ENCODE measurements around the gene TMEM9B. TPM values are rescaled to one million over a fixed set of nuclear protein-coding genes. Genes with fewer than 3 reads are reported as not detected.

TMEM9B gene
- total and polyA plus RNA-seq, 2 donors (not counting 1 experiment from before 2014, with no cell fraction given) = 15.0 to 30.4 TPM

DNA sequence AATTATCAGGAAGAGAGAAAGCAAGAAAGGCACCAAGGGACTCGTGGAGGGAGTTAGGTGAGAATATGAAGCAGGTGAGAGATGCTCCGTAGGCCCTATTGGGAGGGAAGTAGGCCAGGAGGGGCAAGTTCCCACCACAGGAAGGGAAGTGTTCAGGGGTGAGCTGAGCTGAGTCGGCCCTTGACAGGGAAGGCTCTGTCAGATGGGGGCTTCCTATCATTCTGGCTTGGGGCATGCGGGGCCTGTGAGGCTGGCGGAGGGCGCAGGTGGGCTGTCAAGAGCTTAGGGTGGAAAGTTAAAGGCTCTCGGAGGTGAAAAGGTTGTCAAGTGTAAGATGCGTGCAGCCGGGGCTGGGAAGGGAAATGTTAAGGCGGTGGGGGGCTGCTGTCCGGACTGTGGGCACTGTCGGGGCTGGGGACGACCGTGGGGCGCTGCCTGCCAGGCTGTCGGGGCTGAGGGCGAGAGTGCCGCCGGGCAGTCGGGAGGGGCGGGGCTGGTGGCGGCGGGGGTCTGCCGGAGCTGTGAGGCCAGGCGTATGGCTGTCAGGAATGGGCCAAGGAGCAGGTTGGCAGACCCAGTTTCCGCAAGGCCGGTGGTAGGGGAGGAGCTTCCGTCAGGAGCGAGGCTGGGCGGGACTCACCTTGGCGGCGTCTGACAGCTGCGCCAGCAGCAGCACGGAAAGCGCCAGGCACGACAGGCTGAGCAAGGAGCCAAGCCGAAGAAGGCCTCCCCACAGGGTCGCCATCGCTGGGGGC lies 496 bp downstream of the TMEM9B start:
- Mint-ChIP-seq H3K4me3 (peak overlapping the region; percentile 96), H3K27ac (peak overlapping the region; percentile 93), H3K4me1 (peaks cover 37% of the 10 kb centered on the region), H3K9me3 (ENCODE audit: insufficient read depth) (no peaks in the 10 kb centered on the region), H3K27me3 (no peaks in the 10 kb centered on the region)
- intact Hi-C loops (cut with micrococcal nuclease) = loop anchor here (1.0 to 10.0 kb wide), 5 partner anchors 41 to 759 kb away; partner anchors contain the start of genes NRIP3, RPL27A and TRIM66
- H3K27me3 ChIP-seq (replicated peaks in 1 of 4; ENCODE audit: control extremely low read depth in 1 of 4, control insufficient read depth in 3 of 4, insufficient read depth in 4 of 4, low read length in 3 of 4) = no peaks in the 10 kb centered on the region
- H2AFZ ChIP-seq (ENCODE audit: insufficient read depth, low read depth, low read length, poor library complexity, severe bottlenecking) = peak overlapping the region; percentile 92
- TF ChIP-seq EZH2 (IDR thresholded peaks at IDR 0.05; ENCODE audit: borderline replicate concordance, insufficient read depth, low read depth, low read length, poor library complexity, severe bottlenecking) = no peak
- TF ChIP-seq, protein P1, sequence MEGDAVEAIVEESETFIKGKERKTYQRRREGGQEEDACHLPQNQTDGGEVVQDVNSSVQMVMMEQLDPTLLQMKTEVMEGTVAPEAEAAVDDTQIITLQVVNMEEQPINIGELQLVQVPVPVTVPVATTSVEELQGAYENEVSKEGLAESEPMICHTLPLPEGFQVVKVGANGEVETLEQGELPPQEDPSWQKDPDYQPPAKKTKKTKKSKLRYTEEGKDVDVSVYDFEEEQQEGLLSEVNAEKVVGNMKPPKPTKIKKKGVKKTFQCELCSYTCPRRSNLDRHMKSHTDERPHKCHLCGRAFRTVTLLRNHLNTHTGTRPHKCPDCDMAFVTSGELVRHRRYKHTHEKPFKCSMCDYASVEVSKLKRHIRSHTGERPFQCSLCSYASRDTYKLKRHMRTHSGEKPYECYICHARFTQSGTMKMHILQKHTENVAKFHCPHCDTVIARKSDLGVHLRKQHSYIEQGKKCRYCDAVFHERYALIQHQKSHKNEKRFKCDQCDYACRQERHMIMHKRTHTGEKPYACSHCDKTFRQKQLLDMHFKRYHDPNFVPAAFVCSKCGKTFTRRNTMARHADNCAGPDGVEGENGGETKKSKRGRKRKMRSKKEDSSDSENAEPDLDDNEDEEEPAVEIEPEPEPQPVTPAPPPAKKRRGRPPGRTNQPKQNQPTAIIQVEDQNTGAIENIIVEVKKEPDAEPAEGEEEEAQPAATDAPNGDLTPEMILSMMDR (IDR thresholded peaks at IDR 0.05) = no peak
- CTCF ChIA-PET = interaction anchor here (0.9 to 2.6 kb wide), 7 partner anchors 15 to 543 kb away, joined by 3 to 9 read pairs (median 4); partner anchors contain the start of genes RPL27A and TRIM66
- peak overlapping the region; percentile 97 for H3K4me2 ChIP-seq (replicated peaks; ENCODE audit: low read depth, low read length, poor library complexity, severe bottlenecking)
- ATAC-seq (ENCODE audit: low read depth) (peak; percentile 72), DNase-seq (peak; percentile 26)
- H3K36me3 ChIP-seq (replicated peaks in 1 of 2; ENCODE audit: control extremely low read depth in 1 of 2, control insufficient read depth in 1 of 2, extremely low read depth in 1 of 2, insufficient read depth in 2 of 2, low read length in 1 of 2) = peaks cover 0 to 11% of the 10 kb centered on the region in 2 experiments
- H3K9ac ChIP-seq (ENCODE audit: low read length) = peak overlapping the region; percentile 91
- POLR2A ChIA-PET = interaction anchor here (0.5 to 1.7 kb wide), 6 partner anchors 275 to 630 kb away, joined by 3 to 6 read pairs (median 5); partner anchors contain the start of gene ZNF143
- H3K4me1 ChIP-seq (ENCODE audit: control insufficient read depth in 2 of 2, insufficient read depth in 2 of 2, low read length in 2 of 2) = peaks cover 15 to 20% of the 10 kb centered on the region in 2 donors
- whole genome bisulfite sequencing (ENCODE audit: insufficient coverage) = 2% methylated on average over 39 of the region's 39 CpGs
- peak overlapping the region; percentile 50 to 89 (median 85) for H3K4me3 ChIP-seq (ENCODE audit: control extremely low read depth in 1 of 5, extremely low read depth in 1 of 5, insufficient read depth in 1 of 5, low read depth in 2 of 5, low read length in 4 of 5)
- no peaks in the 10 kb centered on the region for H3K9me3 ChIP-seq (ENCODE audit: control extremely low read depth in 1 of 3, control insufficient read depth in 2 of 3, insufficient read depth in 1 of 3, low read length in 2 of 3)
- H3K79me2 ChIP-seq (ENCODE audit: control insufficient read depth, insufficient read depth, low read length) = peaks cover 55% of the 10 kb centered on the region
- H4K20me1 ChIP-seq (ENCODE audit: control insufficient read depth, insufficient read depth, low read length, poor library complexity, severe bottlenecking) = peaks cover 12% of the 10 kb centered on the region
- H3K27ac ChIP-seq (ENCODE audit: low read length in 2 of 2) = peak overlapping the region; percentile 89 to 94

DNA sequence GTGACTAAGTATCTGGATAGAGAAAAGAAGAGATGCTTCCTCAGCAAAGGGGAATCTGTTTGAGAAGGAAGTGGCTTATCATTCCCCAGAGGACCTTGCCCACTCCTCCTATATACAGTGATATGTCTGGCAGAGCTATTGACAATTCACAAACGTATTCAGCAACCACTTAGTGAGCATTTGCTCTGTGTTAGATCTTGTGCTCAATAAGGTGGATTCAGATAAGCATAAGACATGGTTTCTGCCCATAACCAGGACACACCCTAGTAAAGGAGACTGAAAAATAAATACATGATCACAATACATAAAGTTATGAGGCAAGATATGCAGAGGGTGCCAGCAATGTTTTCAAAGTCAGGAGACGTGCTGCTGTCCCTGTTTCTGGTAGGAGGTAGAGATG lies 1.4 kb downstream of the TMEM9B start:
- Histone ChIP-seq H3K4me1 (ENCODE audit: control insufficient read depth in 2 of 2, insufficient read depth in 2 of 2, low read length in 2 of 2) (peaks cover 15 to 20% of the 10 kb centered on the region in 2 donors), H3K27me3 (replicated peaks in 1 of 4; ENCODE audit: control extremely low read depth in 1 of 4, control insufficient read depth in 3 of 4, insufficient read depth in 4 of 4, low read length in 3 of 4) (no peaks in the 10 kb centered on the region), H3K79me2 (ENCODE audit: control insufficient read depth, insufficient read depth, low read length) (peaks cover 63% of the 10 kb centered on the region), H2AFZ (ENCODE audit: insufficient read depth, low read depth, low read length, poor library complexity, severe bottlenecking) (no peak overlapping the region), H3K4me3 (ENCODE audit: control extremely low read depth in 1 of 5, extremely low read depth in 1 of 5, insufficient read depth in 1 of 5, low read depth in 2 of 5, low read length in 4 of 5) (peak overlapping the region in 1 of 5 experiments; percentile 89), H3K9ac (ENCODE audit: low read length) (peak overlapping the region; percentile 91), H3K9me3 (ENCODE audit: control extremely low read depth in 1 of 3, control insufficient read depth in 2 of 3, insufficient read depth in 1 of 3, low read length in 2 of 3) (no peaks in the 10 kb centered on the region), H3K4me2 (replicated peaks; ENCODE audit: low read depth, low read length, poor library complexity, severe bottlenecking) (peak overlapping the region; percentile 97), H4K20me1 (ENCODE audit: control insufficient read depth, insufficient read depth, low read length, poor library complexity, severe bottlenecking) (peaks cover 12% of the 10 kb centered on the region), H3K36me3 (replicated peaks in 1 of 2; ENCODE audit: control extremely low read depth in 1 of 2, control insufficient read depth in 1 of 2, extremely low read depth in 1 of 2, insufficient read depth in 2 of 2, low read length in 1 of 2) (peaks cover 0 to 11% of the 10 kb centered on the region in 2 experiments), H3K27ac (ENCODE audit: low read length in 2 of 2) (peak overlapping the region; percentile 12 to 94)
- Mint-ChIP-seq H3K9me3 (ENCODE audit: insufficient read depth) (no peaks in the 10 kb centered on the region), H3K27ac (peak overlapping the region; percentile 80), H3K4me3 (peak overlapping the region; percentile 96), H3K4me1 (peaks cover 37% of the 10 kb centered on the region), H3K27me3 (no peaks in the 10 kb centered on the region)
- DNase-seq (peak; percentile 11), ATAC-seq (ENCODE audit: low read depth) (no peak)
- intact Hi-C loops (cut with micrococcal nuclease) = loop anchor here (10.0 kb wide), 1 partner anchor 758 kb away; no protein-coding TSS in a partner anchor
- no CpG with 5 or more reads among the region's 2 CpGs for WGBS (ENCODE audit: insufficient coverage)
- TF ChIP-seq, protein P1 (IDR thresholded peaks at IDR 0.05) = no peak
- no peak for TF ChIP-seq EZH2 (IDR thresholded peaks at IDR 0.05; ENCODE audit: borderline replicate concordance, insufficient read depth, low read depth, low read length, poor library complexity, severe bottlenecking)
- ChIA-PET POLR2A (no interaction called here), CTCF (interaction anchor here (1.0 to 2.6 kb wide), 2 partner anchors 48 to 364 kb away, joined by 3 to 9 read pairs; no protein-coding TSS in a partner anchor)

All from B cell (primary cell).